GM23338 (cell line): ENCODE results near the gene SH2D6. TPM values are rescaled to one million over a fixed set of nuclear protein-coding genes. Genes with fewer than 3 reads are reported as not detected.

Experiments
- ATAC-seq: fragments of 200-7000 bp; cut with Tn5 transposase; 3 replicates; pipeline ENCODE4 v1.9.1; 2020
- DNase-seq: peaks from one replicate; pipeline ENCODE4 v3.0.0-alpha.2; 2015; ENCODE audit warnings: low spot score
- H2AFZ ChIP-seq: fragments of 200-600 bp; sonication (generic); 2 replicates; pipeline ENCODE4 v1.8.0; 2016; ENCODE audit warnings: antibody characterized with exemption, mild to moderate bottlenecking, moderate library complexity
- H3F3A ChIP-seq: fragments of 200-600 bp; sonication (generic); replicated peaks from 2 replicates; pipeline ENCODE4 v1.8.0; 2017; ENCODE audit warnings: antibody characterized with exemption, mixed run types, low read depth
- H3K27ac ChIP-seq: fragments of 200-600 bp; sonication (generic); 2 replicates; pipeline ENCODE4 v1.6.1; 2016; ENCODE audit warnings: low read depth
- H3K27me3 ChIP-seq: fragments of 200-600 bp; sonication (generic); 2 replicates; pipeline ENCODE4 v1.8.0; 2016; ENCODE audit warnings: mild to moderate bottlenecking, mixed run types, moderate library complexity; ENCODE audit not compliant: insufficient read depth
- H3K36me3 ChIP-seq: fragments of 200-600 bp; sonication (generic); 2 replicates; pipeline ENCODE4 v1.8.0; 2016; ENCODE audit warnings: mild to moderate bottlenecking; ENCODE audit not compliant: insufficient read depth
- H3K4me1 ChIP-seq: fragments of 200-600 bp; sonication (generic); 2 replicates; pipeline ENCODE4 v1.8.0; 2016; ENCODE audit warnings: mild to moderate bottlenecking, moderate library complexity; ENCODE audit not compliant: insufficient read depth
- H3K4me2 ChIP-seq: fragments of 200-600 bp; sonication (generic); 2 replicates; pipeline ENCODE4 v1.7.1; 2017; ENCODE audit warnings: mixed run types
- H3K4me3 ChIP-seq: fragments of 200-600 bp; sonication (generic); 2 replicates; pipeline ENCODE4 v1.6.1; 2016; ENCODE audit warnings: mixed run types
- H3K79me2 ChIP-seq: fragments of 200-600 bp; sonication (generic); replicated peaks from 2 replicates; pipeline ENCODE4 v1.8.0; 2017; ENCODE audit warnings: mild to moderate bottlenecking; ENCODE audit not compliant: insufficient read depth
- H3K9me2 ChIP-seq: fragments of 200-600 bp; sonication (generic); 2 replicates; pipeline ENCODE4 v1.8.0; 2017; ENCODE audit not compliant: insufficient read depth
- H4K20me1 ChIP-seq: fragments of 200-600 bp; sonication (generic); replicated peaks from 2 replicates; pipeline ENCODE4 v1.8.0; 2017; ENCODE audit warnings: mild to moderate bottlenecking; ENCODE audit not compliant: insufficient read depth
- H3K27ac Mint-ChIP-seq: 2 replicates; pipeline ENCODE4 v1.8.0; 2020; ENCODE audit warnings: inconsistent platforms, mild to moderate bottlenecking, moderate library complexity, mixed read lengths
- H3K27me3 Mint-ChIP-seq: 3 replicates; pipeline ENCODE4 v1.8.0; 2022; ENCODE audit warnings: low read depth, mild to moderate bottlenecking, moderate library complexity, mixed read lengths, inconsistent platforms; ENCODE audit not compliant: insufficient read depth, poor library complexity
- H3K36me3 Mint-ChIP-seq: 3 replicates; pipeline ENCODE4 v1.8.0; 2021; ENCODE audit warnings: low read depth, mild to moderate bottlenecking, inconsistent platforms, moderate library complexity, mixed read lengths
- H3K4me1 Mint-ChIP-seq: 3 replicates; pipeline ENCODE4 v1.8.0; 2020; ENCODE audit warnings: mild to moderate bottlenecking, inconsistent platforms, mixed read lengths
- H3K4me3 Mint-ChIP-seq: 3 replicates; pipeline ENCODE4 v1.8.0; 2021; ENCODE audit warnings: moderate library complexity, mild to moderate bottlenecking, inconsistent platforms, mixed read lengths
- H3K9me3 Mint-ChIP-seq: 3 replicates; pipeline ENCODE4 v1.8.0; 2020; ENCODE audit warnings: moderate library complexity, mild to moderate bottlenecking, inconsistent platforms, mixed read lengths
- CTCF ChIP-seq, 2 experiments: fragments of 200-600 bp in 1 of 2; sonication (generic) in 1 of 2; conservative IDR thresholded peaks; 2 replicates each; pipeline versions ENCODE4 v1.5.1 to v1.6.1; 2016 to 2017; ENCODE audit warnings: antibody characterized with exemption in 2 of 2, low read depth in 2 of 2, mild to moderate bottlenecking in 2 of 2, moderate library complexity in 1 of 2
- JUNB ChIP-seq: IDR thresholded peaks from one replicate; pipeline ENCODE4 v1.6.1; 2016; ENCODE audit warnings: antibody characterized with exemption; ENCODE audit not compliant: unreplicated experiment
- NANOG ChIP-seq: IDR thresholded peaks from 2 replicates; pipeline ENCODE4 v1.6.1; 2016; ENCODE audit warnings: antibody characterized with exemption, borderline replicate concordance
- POLR2AphosphoS5 ChIP-seq: IDR thresholded peaks from 2 replicates; pipeline ENCODE4 v1.6.1; 2016; ENCODE audit warnings: antibody characterized with exemption, low read depth
- REST ChIP-seq: IDR thresholded peaks from one replicate; pipeline ENCODE4 v1.6.1; 2018; ENCODE audit warnings: antibody characterized with exemption; ENCODE audit not compliant: unreplicated experiment
- ZNF331 ChIP-seq: fragments of 250-450 bp; sonication (Bioruptor Pico); IDR thresholded peaks from 2 replicates; pipeline ENCODE4 v1.5.0; 2020; ENCODE audit warnings: low read depth, mild to moderate bottlenecking, moderate library complexity
- ZNF462 ChIP-seq: fragments of 250-450 bp; sonication (Bioruptor Pico); IDR thresholded peaks from 2 replicates; pipeline ENCODE4 v1.5.0; 2020; ENCODE audit warnings: mild to moderate bottlenecking, moderate library complexity
- polyA plus RNA-seq: library from polyadenylated mRNA; unstranded; fragments of >200 nt; fragmentation: Nextera tagmentation; extraction: Ambion mirVana; gene quantifications from 2 replicates; pipeline ENCODE4 v1.2.1, GENCODE V29; 2016
- total RNA-seq: library from RNA; depleted of rRNA; stranded (reverse); fragments of >200 nt; shearing (Covaris generic); gene quantifications from 2 replicates; pipeline ENCODE4 v1.2.3, GENCODE V29; 2014

Gene SH2D6
- total and polyA plus RNA-seq, 2 experiments from 2014 or later: 0.37 TPM; not detected in 1

GRCh38 chr2:85429213-85429923 is 10.9 kb downstream of the SH2D6 start:
- Histone ChIP-seq H3K4me1 (peaks cover 54% of the 10 kb centered on the region), H3K4me3 (no peak overlapping the region), H3K79me2 (no peaks in the 10 kb centered on the region), H4K20me1 (no peaks in the 10 kb centered on the region), H3K27ac (no peak overlapping the region), H3K36me3 (no peaks in the 10 kb centered on the region), H2AFZ (no peak overlapping the region), H3F3A (peaks cover 12% of the 10 kb centered on the region; the same call in 1 of the 2 replicates), H3K27me3 (peaks cover 4% of the 10 kb centered on the region; the same call in 1 of the 2 replicates), H3K9me2 (no peaks in the 10 kb centered on the region), H3K4me2 (no peak overlapping the region)
- DNase-seq: no peak
- TF ChIP-seq POLR2AphosphoS5 (no peak), REST (no peak), ZNF331 (CRISPR knock-in tag) (no peak), CTCF (conservative IDR thresholded peaks at IDR 0.05; ENCODE audit: low read depth in 2 of 2) (no peak), NANOG (no peak), JUNB (no peak), ZNF462 (CRISPR knock-in tag) (no peak)
- Mint-ChIP-seq H3K36me3 (no peaks in the 10 kb centered on the region; the same call in 2 of the 3 replicates), H3K4me3 (no peak overlapping the region; the same call in 2 of the 3 replicates), H3K4me1 (peaks cover 52% of the 10 kb centered on the region), H3K9me3 (no peaks in the 10 kb centered on the region), H3K27me3 (peaks cover 26% of the 10 kb centered on the region), H3K27ac (no peak overlapping the region)
- ATAC-seq: no peak
